ENCODE results near the gene P2RX5.

GRCh38 chr17:3667366-3668278 lies 28.3 kb downstream of the P2RX5 start:
- TF ChIP-seq, protein P1, sequence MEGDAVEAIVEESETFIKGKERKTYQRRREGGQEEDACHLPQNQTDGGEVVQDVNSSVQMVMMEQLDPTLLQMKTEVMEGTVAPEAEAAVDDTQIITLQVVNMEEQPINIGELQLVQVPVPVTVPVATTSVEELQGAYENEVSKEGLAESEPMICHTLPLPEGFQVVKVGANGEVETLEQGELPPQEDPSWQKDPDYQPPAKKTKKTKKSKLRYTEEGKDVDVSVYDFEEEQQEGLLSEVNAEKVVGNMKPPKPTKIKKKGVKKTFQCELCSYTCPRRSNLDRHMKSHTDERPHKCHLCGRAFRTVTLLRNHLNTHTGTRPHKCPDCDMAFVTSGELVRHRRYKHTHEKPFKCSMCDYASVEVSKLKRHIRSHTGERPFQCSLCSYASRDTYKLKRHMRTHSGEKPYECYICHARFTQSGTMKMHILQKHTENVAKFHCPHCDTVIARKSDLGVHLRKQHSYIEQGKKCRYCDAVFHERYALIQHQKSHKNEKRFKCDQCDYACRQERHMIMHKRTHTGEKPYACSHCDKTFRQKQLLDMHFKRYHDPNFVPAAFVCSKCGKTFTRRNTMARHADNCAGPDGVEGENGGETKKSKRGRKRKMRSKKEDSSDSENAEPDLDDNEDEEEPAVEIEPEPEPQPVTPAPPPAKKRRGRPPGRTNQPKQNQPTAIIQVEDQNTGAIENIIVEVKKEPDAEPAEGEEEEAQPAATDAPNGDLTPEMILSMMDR (conservative IDR thresholded peaks at IDR 0.05; ENCODE audit: low read depth in 2 of 2): peak in 1 of 2 experiments; percentile 0; a peak in 1 of 4 replicates
- TF ChIP-seq EZH2 (IDR thresholded peaks at IDR 0.05; ENCODE audit: low read depth, unreplicated experiment): no peak
- no peak for TF ChIP-seq POLR2AphosphoS5 (IDR thresholded peaks at IDR 0.05; ENCODE audit: low read depth)
- no peak for TF ChIP-seq REST (IDR thresholded peaks at IDR 0.05; ENCODE audit: unreplicated experiment)
- TF ChIP-seq JUNB (IDR thresholded peaks at IDR 0.05; ENCODE audit: unreplicated experiment): no peak
- no peak for TF ChIP-seq NANOG (IDR thresholded peaks at IDR 0.05; ENCODE audit: borderline replicate concordance)
- TF ChIP-seq EZH2phosphoT487 (IDR thresholded peaks at IDR 0.05; ENCODE audit: unreplicated experiment): no peak
- TF ChIP-seq STAT1 (IDR thresholded peaks at IDR 0.05; ENCODE audit: unreplicated experiment): no peak
- TF ChIP-seq ZNF114 (CRISPR knock-in tag; IDR thresholded peaks at IDR 0.05): no peak
- TF ChIP-seq, protein P2, sequence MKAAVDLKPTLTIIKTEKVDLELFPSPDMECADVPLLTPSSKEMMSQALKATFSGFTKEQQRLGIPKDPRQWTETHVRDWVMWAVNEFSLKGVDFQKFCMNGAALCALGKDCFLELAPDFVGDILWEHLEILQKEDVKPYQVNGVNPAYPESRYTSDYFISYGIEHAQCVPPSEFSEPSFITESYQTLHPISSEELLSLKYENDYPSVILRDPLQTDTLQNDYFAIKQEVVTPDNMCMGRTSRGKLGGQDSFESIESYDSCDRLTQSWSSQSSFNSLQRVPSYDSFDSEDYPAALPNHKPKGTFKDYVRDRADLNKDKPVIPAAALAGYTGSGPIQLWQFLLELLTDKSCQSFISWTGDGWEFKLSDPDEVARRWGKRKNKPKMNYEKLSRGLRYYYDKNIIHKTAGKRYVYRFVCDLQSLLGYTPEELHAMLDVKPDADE (IDR thresholded peaks at IDR 0.05): no peak
- TF ChIP-seq ZNF462 (CRISPR knock-in tag; IDR thresholded peaks at IDR 0.05): no peak
- TF ChIP-seq ZNF331 (CRISPR knock-in tag; IDR thresholded peaks at IDR 0.05; ENCODE audit: low read depth): no peak
- TF ChIP-seq CREB1 (CRISPR knock-in tag; IDR thresholded peaks at IDR 0.05; ENCODE audit: low read depth): no peak

All from GM23338 (cell line).